ENCODE measurements around the gene ARHGAP20.

- TF ChIP-seq CTCF (conservative IDR thresholded peaks at IDR 0.05; ENCODE audit: low read length) (no peak), EZH2phosphoT487 (IDR thresholded peaks at IDR 0.05; ENCODE audit: borderline replicate concordance, low read depth, low read length) (no peak)
These were observed 82.6 kb downstream of the ARHGAP20 start for GRCh38 chr11:110629594-110629993.
